ENCODE data around the gene PARD3B. TPM values are rescaled to one million over a fixed set of nuclear protein-coding genes. Genes with fewer than 3 reads are reported as not detected.
A peak's percentile ranks its signal among the peaks of the same experiment; 100 is the strongest.

Gene PARD3B
- total RNA-seq, 4 donors from 2014 or later = 21.8 to 85.6 (median 36.1) TPM

DNA sequence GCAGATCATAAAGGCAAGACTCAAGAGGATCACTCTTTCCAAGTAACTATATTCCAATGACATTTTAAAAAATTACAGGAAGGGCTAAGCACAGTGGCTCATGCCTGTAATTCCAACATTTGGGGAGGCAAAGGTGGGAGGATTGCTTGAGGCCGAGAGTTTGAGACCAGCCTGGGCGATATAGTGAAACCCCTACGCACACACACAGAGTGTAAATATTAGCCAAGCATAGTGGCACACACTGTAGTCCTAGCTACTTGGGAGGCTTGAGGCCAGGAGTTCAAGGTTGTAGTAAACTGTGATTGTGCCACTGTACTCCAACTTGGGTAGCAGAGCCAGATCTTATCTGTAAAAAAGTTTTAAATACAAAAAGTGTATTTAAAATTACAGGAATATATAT is 686.8 kb downstream of the PARD3B start:
- no peak for DNase-seq

DNA sequence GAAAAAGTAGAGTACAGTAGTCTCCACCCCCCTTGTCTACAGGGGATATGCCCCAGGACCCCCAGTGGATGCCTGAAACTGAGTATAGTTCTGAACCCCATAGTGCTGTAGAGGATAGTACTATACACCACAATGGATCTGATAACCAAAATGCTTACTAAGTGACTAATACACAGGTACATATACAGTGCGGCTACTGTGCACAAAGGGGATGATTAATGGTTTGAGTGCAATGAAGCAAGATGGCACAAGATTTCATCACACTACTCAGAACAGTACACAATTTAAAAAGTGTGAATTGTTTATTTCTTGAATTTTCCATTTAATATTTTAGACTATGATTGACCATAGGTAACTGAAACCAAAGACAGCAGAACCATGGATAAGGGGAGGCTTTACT is 690.2 kb downstream of the PARD3B start:
- H3K27ac ChIP-seq = no peak overlapping the region
- no peak overlapping the region for H3K4me3 ChIP-seq
- no peaks in the 10 kb centered on the region for H3K27me3 ChIP-seq
- intact Hi-C loops (cut with DNase I; ENCODE audit: low total_unique reads) = no loop called here
- H3K9me3 ChIP-seq = no peaks in the 10 kb centered on the region
- H3K4me1 ChIP-seq = no peaks in the 10 kb centered on the region
- H3K36me3 ChIP-seq = no peaks in the 10 kb centered on the region
- no peak for TF ChIP-seq CTCF (IDR thresholded peaks at IDR 0.05)
- no peak for TF ChIP-seq POLR2A (IDR thresholded peaks at IDR 0.05)
- no peak for DNase-seq

More for the DNA sequence above, 686.8 kb downstream of the PARD3B start:
- Histone ChIP-seq H3K9me3 (no peaks in the 10 kb centered on the region), H3K4me3 (no peak overlapping the region), H3K27ac (no peak overlapping the region), H3K27me3 (no peaks in the 10 kb centered on the region), H3K36me3 (no peaks in the 10 kb centered on the region), H3K4me1 (no peaks in the 10 kb centered on the region)
- TF ChIP-seq CTCF (IDR thresholded peaks at IDR 0.05) (no peak), POLR2A (IDR thresholded peaks at IDR 0.05) (no peak)
- intact Hi-C loops (cut with DNase I; ENCODE audit: low total_unique reads) = no loop called here

GRCh38 chr2:205237524-205237923 is 692.2 kb downstream of the PARD3B start:
- Histone ChIP-seq H3K4me3 (no peak overlapping the region), H3K36me3 (no peaks in the 10 kb centered on the region), H3K4me1 (no peaks in the 10 kb centered on the region), H3K27me3 (no peaks in the 10 kb centered on the region), H3K9me3 (no peaks in the 10 kb centered on the region), H3K27ac (no peak overlapping the region)
- TF ChIP-seq CTCF (IDR thresholded peaks at IDR 0.05) = no peak
- TF ChIP-seq POLR2A (IDR thresholded peaks at IDR 0.05) = no peak
- no peak for DNase-seq
- intact Hi-C loops (cut with DNase I; ENCODE audit: low total_unique reads) = no loop called here

GRCh38 chr2:205245001-205245400 is 699.7 kb downstream of the PARD3B start:
- no peak for DNase-seq
- H3K27me3 ChIP-seq = no peaks in the 10 kb centered on the region
- no peaks in the 10 kb centered on the region for H3K36me3 ChIP-seq
- peak overlapping the region in 1 of 2 donors; percentile 71 for H3K27ac ChIP-seq
- TF ChIP-seq CTCF (IDR thresholded peaks at IDR 0.05) (no peak), POLR2A (IDR thresholded peaks at IDR 0.05) (no peak)
- H3K9me3 ChIP-seq = no peaks in the 10 kb centered on the region
- intact Hi-C loops (cut with DNase I; ENCODE audit: low total_unique reads) = no loop called here
- H3K4me3 ChIP-seq = no peak overlapping the region
- H3K4me1 ChIP-seq = no peaks in the 10 kb centered on the region

- H3K27me3 ChIP-seq = no peaks in the 10 kb centered on the region
- H3K4me1 ChIP-seq = no peaks in the 10 kb centered on the region
- no peaks in the 10 kb centered on the region for H3K36me3 ChIP-seq
- peak overlapping the region; percentile 21 to 71 for H3K27ac ChIP-seq
- DNase-seq = no peak
- H3K4me3 ChIP-seq = no peak overlapping the region
- intact Hi-C loops (cut with DNase I; ENCODE audit: low total_unique reads) = no loop called here
- no peak for TF ChIP-seq POLR2A (IDR thresholded peaks at IDR 0.05)
- no peaks in the 10 kb centered on the region for H3K9me3 ChIP-seq
These were observed 700.4 kb downstream of the PARD3B start for GRCh38 chr2:205245652-205246051.

- Histone ChIP-seq H3K27ac (peak overlapping the region in 1 of 2 donors; percentile 4), H3K36me3 (no peaks in the 10 kb centered on the region), H3K4me3 (no peak overlapping the region), H3K9me3 (no peaks in the 10 kb centered on the region), H3K4me1 (no peaks in the 10 kb centered on the region), H3K27me3 (no peaks in the 10 kb centered on the region)
- no peak for DNase-seq
- TF ChIP-seq POLR2A (IDR thresholded peaks at IDR 0.05) = no peak
- TF ChIP-seq CTCF (IDR thresholded peaks at IDR 0.05) = no peak
- intact Hi-C loops (cut with DNase I; ENCODE audit: low total_unique reads) = no loop called here
These were observed 713.8 kb downstream of the PARD3B start for GRCh38 chr2:205259121-205259520.
